ENCODE data around the gene COMMD9. TPM values are rescaled to one million over a fixed set of nuclear protein-coding genes. Genes with fewer than 3 reads are reported as not detected.
A peak's percentile ranks its signal among the peaks of the same experiment; 100 is the strongest.

COMMD9 gene
- total RNA-seq, 1 experiment from 2014 or later: 59.2 TPM

DNA sequence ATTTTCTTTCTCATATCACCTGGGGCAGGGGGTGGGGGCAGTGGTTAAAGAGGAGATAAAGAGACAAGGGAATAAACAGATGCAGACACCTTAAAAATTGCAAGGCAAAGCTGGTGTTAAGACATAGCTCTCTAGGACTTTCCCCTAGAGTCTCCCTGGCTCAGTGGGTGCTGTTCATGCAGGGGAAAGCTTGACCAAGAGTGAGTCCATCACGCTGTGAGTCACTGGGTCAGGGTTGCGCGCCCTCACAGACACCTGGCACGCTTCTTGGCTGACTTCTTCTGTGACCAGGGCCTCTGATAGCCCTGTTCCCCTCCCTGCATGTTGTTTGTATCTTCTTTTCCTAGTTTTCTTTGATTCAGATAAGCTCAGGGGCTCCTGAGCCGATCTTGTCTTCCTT lies 31.9 kb downstream of the COMMD9 start:
- DNase-seq (ENCODE audit: low read depth): peak; percentile 32

DNA sequence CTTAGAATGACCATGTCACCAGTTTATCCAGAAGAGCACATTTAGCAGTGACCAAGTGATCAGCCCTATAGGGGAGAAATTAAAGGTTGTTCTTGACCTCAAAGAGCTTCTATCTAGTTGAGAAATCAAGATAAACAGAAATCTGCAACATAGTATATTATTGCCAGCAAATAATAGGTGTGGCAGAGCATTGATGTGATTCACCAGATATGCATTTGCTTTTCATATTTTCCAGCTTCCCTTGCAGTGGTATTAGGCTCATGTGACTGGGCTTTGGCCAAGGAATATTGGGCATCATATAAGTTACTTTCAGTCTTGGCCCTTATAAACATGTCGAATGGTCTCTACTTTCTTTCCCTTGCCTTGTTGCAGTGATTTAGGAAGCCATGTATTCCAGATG lies 34.5 kb downstream of the COMMD9 start:
- no peak for DNase-seq (ENCODE audit: low read depth)

DNA sequence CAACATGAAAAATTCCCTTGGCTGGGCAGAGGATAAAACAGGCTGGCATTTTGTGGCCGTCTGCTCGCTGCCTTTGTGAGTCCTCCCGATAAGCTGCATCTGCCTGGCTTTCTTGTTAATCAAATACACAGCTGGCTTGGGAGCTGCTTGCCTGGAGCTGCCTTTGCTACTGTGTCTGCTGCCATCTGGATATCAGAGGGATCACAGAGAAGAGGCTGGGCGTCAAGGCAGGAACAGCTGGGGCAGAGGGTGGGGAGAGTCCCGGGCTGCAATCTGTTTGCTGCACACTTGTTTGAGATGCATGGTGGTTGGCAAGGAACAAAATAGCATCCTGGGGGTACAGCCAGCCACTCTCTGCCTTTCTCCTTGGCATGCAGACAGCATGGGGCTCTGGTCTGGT lies 36.0 kb downstream of the COMMD9 start:
- no peak for DNase-seq (ENCODE audit: low read depth)

DNA sequence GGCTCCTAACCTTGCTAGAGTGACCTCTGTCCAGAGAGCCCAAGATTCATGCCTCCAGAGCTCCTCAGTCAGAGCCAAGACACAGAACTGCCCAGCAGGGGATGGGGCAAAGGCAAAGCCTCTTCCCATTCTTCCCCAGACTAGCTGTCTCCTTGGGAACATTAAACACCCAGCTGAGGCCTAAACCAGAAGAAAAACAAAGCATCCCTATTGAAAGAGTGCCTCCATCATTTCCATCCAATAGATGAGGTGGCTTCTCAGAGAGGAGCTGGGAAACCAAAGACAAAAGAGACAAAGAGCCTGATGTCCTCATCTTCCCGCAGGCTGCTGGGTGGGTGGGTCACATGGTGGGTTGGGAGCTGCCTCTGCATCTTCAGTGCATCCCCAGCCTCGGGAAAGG lies 37.4 kb downstream of the COMMD9 start:
- no peak for DNase-seq (ENCODE audit: low read depth)

DNA sequence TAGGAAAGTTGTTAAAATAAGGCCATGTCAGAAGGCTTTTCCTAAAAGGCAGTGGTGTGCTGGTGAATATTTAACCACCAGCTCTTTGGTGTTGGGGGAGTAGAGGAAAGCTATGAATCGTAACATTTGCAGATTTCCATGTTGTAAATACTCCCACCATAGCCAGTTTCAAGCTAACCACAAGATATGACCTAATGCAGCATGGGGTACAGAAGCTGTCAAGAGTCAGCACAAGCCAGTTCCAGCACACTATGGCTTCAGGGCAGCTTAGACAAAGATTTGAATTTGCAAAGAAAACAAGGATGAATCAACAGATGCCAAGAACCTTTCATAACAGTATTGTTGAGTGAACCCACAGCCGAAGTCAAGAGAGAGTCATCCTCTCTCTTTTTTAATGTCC lies 40.0 kb downstream of the COMMD9 start:
- DNase-seq (ENCODE audit: low read depth): peak; percentile 84

DNA sequence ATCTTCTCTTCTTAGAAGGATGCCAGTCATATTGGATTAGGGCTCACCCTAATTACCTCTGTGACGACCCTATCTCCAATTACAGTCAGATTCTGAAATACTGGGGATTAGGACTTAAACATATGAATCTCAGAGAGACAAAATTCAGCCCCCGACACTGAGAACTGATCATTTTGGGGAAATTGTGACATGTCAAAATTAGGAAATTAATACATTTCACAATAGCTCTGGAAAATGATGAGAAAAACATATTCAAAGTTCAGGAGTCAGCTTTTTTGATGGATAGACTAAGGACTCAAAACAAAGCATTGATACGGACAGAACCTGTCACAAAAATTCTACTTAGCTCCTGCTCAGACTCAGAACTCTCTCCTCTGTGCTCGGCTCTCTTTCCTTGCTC lies 40.8 kb downstream of the COMMD9 start:
- DNase-seq (ENCODE audit: low read depth): no peak

DNA sequence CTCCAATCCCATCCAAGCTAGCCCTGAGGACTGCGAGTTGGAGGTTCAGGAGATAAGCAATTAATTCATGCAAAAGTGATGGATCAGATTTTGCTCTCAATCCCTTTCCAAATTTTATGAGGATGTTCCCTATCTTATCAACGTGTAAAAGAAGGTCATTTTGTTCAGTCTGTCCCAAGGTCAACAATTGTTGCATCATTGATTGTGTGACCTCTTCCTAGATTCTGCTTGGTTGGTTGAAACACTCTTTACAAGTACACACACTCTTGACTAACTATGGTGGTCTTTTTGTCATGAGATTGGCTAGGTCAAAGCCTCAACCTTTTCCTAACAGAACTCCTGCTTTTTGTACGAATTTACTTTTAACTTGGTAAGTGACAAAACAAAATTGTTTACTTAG lies 41.7 kb downstream of the COMMD9 start:
- DNase-seq (ENCODE audit: low read depth): no peak

DNA sequence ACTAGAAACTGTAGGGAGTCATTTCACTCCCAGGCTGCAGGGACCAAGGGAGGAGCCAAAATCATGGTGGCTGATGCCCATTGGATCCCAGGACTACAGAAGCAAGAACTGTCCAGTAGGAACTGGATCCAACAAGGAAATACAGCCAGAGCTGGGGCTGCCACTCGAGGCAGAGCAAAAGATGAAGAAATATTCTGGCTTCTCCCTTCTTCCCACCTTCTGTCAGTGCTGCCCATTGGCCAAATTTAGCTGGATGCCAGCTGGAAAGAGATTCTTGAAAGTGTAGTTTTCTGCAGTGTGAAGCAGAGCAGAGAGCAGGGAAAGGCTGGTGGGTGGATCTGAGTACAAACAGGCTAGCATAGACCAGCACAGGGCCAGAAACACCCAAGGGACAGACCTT lies 45.6 kb downstream of the COMMD9 start:
- DNase-seq (ENCODE audit: low read depth): no peak

DNA sequence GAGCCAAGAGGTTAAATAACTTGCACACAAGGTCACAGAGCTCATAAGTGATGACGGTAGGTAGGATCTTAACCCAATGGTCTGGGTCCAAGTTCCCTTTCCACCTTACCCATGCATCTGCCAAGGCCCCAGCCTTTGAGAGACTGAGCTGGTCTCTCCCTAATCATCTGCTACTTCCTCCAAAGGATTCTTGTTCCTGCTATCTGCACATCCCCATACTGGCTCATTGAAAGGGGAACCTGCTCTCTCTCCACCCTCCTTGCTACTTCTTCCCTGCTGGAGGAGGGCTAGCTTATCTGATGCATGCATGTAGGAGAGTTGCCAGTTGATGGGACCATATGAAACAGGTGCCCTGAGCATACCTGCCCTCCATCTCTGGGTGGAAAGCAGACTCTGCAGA lies 47.7 kb downstream of the COMMD9 start:
- no peak for DNase-seq (ENCODE audit: low read depth)

DNA sequence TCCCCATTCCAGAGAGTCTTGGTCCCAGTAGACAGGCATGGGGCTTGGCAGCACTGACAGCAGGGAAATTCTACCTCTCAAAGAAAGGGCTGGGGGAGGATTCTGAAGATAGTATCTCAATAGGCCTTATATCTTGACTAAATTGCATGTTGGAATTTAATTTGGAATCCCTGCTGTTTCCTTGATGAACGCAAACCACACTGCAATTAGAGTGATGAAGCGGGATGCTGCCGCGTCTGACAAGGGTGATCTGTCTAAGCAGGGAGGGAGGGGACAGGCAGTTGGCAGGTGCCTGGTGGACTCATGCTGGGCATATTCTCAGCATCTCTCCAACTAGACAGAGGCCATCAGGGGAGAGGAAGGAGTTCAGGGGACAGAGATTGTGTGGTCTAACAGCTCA lies 48.4 kb downstream of the COMMD9 start:
- DNase-seq (ENCODE audit: low read depth): no peak

DNA sequence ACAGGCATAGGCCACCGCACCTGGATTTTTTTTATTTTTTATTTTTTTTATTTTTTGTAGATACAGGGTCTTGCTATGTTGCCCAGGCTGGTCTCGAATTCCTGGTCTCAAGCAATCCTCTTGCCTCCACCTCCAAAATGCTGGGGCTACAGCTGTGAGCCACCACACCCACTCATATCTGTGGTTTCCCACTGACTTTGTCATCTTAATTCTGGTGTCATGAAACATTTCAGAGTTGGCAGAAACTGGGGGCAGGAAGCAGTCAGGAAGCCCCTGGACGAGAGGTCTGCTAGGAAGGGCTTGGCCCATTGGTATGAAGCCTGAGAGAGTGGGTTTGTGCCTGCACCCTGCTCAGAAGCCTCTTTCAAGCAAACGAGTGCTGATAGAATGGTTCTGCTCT lies 49.1 kb downstream of the COMMD9 start:
- DNase-seq (ENCODE audit: low read depth): no peak

DNA sequence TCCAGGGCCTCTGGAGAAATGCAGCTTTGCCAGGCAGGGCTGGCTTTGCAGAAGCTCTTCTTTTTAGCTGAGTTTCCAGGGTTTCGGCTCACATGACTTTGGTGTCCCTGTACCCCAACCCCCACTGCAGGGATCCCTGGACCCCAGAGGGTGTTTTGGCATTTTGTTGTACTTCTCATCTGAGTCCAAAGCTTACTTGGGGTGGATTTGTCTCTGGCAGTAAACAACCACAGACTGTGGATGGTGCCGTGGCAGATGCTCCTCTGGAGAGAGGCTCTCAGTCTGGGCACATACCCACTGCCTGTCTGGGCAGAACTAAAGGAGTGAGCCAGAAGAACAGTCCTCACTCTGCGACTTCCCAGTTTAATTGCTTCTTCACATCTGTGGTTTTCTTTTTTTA lies 49.6 kb downstream of the COMMD9 start:
- no peak for DNase-seq (ENCODE audit: low read depth)

DNA sequence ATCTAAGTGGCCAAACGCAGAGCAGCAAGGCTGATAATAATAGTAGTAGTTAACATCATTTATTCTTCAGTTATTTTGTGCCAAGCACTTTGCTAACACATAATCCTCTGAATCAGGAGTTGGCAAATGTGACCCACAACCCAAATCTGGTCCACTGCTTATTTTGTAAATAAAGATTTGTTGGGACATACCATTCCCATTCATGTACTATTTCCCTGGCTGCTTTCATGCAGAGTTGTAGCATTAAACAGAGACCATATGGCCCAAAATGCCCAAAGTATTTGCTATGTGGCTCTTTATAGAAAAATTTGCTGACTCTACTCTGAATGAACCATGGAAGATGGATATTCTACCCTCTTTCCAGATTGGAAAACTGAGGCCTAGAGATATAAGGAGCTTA lies 50.3 kb downstream of the COMMD9 start:
- no peak for DNase-seq (ENCODE audit: low read depth)

DNA sequence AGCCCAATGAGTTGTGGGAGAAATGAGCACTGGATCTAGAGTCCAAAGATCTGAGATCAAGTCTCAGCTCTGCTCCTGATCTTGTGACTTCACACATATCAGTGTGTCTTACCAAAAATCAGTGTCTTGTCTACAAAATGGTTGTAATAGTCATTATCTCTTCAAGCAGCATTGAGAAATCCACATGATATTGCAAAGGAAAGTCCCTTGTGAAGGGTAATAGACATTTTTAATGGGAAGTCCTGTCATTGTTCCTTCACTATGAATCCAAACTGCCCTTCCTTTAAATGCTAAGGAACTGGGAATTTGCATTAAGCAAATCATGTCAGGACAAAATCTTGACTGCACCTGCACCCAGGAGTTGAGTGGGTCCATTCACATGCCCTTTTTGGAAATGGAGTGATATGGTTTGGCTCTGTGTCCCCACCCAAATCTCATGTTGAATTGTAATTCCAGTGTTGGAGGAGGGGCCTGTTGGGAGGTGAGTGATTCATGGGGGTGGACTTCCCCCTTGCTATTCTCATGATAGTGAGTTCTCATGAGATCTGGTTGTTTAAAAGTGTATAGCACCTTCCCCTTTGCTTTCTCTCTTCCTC lies 51.1 kb downstream of the COMMD9 start:
- no peak for DNase-seq (ENCODE audit: low read depth)

DNA sequence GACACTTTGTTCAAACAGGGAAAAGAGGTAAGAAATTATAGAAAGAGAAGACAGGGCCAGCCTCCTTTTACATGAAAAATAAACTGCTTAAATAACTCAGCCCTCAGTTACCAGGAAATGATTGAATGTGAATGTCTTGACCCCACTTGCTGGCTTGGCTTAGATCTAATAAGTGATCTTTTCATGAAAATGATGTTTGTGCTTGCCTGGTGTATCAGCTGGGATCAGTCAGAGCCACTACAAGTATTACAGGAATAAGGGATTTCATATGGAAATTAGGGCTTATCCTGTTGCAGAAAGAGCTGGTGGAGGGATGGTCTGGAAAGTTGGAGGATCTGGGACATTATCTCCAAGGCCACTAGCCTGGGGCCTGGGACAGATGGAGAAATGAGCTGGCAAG lies 51.8 kb downstream of the COMMD9 start:
- no peak for DNase-seq (ENCODE audit: low read depth)

DNA sequence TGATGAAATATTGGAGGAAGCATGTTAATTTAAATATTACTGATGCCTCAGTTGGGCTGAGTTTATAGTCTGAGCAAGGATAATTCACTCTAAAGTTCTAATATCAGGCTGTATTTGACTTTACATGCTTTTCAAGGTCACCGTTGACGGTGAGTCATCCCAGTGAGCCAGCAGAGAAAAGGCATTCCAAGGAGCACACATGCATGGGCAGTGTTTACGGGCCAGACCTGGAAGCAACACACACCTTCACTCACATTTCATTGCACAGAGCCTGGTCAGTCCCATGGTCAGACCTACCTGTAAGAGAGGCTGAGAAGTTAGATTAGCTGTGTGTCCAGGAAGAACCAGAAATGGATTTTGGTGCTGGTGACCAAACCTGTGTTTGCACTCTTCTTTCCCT lies 53.5 kb downstream of the COMMD9 start:
- no peak for DNase-seq (ENCODE audit: low read depth)

DNA sequence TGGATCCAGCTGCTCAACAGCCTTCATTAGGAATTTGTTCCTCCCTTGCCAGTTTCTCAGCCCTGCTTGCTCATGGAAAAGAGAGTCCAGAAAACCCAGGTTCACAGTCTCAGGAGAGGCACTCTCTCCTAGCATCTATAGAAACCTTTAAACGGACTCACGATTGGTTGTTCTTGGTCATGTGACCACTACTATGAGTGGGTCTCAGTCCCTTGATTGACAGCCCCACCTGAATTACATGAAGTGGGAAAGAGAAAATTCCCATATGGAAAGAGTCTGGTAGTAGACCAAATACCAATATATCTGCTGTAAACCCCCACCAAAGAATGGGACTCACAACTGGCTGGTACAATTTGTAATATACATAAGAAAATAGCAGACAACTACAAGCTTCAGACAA lies 54.4 kb downstream of the COMMD9 start:
- DNase-seq (ENCODE audit: low read depth): no peak

DNA sequence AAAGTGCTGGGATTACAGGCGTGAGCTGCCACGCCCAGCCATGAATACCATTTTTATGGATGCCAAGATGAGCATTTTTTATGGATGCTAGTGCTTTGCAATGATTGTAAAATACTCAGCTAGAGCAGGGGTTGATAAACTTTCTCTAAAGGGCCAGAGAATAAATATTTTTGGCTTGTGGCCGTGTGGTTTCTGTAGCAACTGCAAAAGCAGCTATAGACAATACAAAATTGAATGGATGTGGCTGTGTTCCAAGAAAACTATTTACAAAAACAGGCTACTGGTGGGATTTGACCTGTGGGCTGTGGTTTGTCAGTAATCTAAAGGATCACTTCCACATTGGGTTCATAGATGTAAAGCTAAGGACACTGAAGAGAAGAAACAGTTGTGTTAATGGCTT lies 56.0 kb downstream of the COMMD9 start:
- no peak for DNase-seq (ENCODE audit: low read depth)

DNA sequence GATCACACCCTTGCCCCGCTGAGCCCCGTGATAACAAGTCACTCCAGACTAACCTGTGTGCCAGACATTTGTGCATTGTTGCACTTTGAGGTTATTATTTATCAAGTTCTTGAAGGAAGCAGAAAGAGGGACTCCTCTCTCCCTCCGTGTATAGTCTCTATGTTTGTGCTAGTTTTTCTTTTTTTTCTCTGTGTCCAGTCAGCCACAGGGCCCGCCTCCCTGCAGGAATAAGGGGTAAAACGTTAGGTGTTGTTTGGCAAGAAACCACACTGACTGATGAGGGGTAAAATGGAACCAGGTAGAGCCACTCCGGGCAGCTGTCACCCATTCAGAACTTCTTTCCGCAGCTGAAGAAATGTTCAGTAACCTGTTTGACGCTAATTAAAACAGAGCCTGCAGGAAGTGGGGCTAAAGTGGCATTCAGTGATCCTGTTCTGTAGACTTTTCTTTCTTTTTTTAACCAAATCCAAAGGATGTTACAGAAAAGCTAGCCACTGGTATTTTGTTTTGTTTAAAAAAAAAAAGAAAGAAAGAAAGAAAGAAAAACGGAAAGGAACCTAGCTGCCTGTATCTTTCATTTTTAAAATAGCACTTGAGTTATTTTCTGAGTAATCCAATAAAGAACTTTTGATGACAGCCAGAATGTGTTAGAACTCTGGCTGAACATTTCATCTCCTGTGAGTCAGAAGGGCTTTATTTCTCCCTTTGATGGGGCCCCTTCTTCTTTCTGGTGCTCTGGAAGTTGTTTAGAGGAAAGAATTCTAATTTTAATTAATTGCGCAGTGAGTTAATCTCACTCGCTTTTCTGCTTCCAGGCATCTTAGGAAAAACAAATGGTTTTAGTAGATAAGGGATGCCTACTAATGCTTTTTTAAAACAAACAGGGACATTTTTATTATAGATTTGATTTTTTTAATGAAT lies 58.2 kb downstream of the COMMD9 start:
- peak; percentile 40 for DNase-seq (ENCODE audit: low read depth)

DNA sequence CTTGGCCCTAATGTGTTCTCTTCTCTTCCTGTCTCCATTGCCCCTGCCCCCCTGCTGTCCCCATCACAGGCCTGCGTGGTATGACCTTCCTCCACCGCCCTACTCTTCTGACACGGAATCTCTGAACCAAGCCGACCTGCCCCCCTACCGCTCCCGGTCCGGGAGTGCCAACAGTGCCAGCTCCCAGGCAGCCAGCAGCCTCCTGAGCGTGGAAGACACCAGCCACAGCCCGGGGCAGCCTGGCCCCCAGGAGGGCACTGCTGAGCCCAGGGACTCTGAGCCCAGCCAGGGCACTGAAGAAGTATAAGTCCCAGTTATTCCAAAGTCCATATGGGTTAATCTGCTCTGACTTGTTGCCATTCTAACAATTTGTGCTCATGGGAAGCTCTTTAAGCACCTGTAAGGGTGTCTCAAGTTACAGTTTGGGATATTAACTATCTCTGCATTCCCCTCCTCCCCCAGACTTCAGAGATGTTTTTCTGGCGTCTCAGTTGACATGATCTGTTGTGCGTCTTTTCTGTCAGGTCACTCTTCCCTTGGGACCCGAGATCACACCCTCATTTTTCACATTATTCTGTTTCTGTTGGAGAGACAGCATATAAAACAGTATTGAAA lies 60.0 kb downstream of the COMMD9 start:
- DNase-seq (ENCODE audit: low read depth): no peak

DNA sequence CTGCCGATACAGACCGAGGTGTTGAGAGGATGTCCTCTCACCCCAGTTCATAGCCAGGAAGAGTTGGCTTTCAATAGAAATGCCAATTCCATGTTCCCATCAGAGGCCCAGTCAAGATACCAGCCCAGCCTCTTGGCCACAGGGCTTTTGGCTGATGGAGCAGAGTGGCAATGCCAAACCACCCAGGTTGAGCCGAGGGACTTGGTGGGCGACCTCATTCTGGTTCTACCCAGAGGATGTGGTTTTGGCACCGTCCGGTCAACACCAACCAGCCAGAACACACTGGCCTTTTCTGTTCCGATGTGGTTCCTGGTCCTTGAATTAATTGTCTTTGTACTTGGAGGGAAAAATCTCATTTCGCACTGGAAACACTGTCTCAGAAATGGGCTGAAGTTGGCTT lies 60.5 kb downstream of the COMMD9 start:
- peak; percentile 50 for DNase-seq (ENCODE audit: low read depth)

DNA sequence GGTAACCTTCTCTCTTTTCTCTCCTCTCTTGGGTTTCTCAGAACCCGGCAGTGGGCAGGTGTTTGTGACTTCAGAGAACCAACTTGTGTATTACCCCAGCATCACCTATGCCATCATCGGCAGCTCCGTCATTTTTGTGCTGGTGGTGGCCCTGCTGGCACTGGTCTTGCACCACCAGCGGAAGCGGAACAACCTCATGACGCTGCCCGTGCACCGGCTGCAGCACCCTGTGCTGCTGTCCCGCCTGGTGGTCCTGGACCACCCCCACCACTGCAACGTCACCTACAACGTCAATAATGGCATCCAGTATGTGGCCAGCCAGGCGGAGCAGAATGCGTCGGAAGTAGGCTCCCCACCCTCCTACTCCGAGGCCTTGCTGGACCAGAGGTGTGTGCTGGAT lies 62.2 kb downstream of the COMMD9 start:
- no peak for DNase-seq (ENCODE audit: low read depth)

DNA sequence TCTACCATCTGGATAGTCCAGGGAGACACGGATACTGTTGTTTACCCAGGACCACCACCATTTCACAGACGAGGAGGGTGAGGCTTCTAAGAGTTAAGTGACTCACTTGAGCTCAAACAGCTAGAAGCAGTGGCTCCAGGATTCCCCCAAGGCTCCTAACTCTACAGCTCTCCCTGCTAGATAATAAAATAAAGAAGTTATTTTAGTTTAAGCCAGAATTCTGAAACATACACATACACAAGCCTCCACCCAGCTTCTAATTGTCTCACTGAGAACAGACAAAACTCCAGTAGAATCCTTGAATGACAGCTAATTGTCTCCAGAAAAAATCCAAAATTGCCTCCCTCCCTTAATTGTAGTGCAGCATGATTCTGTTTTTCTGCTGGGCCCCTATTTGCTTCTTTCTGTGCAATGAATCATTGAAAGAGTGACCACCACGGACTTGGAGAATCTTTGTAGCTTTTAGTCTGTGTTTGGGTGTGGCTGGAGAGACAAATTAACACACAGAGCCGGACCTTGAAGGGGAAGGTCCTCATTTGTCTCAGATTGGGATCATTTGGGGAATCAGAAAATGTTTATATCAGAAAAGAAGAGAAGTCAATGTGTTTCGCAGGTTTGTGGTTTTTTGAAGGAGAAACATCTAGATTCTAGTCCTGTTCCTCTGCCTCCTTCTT lies 64.9 kb downstream of the COMMD9 start:
- no peak for DNase-seq (ENCODE audit: low read depth)
